Suppressor macrophage treated with lipopolysaccharide for 1 hour (primary cell): ENCODE data around the gene RAB5A.
"Not testable (repeated sequence)": the region's sequence is repeated elsewhere in the genome, so short reads cannot be mapped to it uniquely, and the experiment has no call there.

Experiments used
- DNase-seq, 3 donors: peaks; one replicate each; pipeline ENCODE4 v3.0.0-alpha.2; 2020 to 2022

The RAB5A gene, protein sequence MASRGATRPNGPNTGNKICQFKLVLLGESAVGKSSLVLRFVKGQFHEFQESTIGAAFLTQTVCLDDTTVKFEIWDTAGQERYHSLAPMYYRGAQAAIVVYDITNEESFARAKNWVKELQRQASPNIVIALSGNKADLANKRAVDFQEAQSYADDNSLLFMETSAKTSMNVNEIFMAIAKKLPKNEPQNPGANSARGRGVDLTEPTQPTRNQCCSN

DNA sequence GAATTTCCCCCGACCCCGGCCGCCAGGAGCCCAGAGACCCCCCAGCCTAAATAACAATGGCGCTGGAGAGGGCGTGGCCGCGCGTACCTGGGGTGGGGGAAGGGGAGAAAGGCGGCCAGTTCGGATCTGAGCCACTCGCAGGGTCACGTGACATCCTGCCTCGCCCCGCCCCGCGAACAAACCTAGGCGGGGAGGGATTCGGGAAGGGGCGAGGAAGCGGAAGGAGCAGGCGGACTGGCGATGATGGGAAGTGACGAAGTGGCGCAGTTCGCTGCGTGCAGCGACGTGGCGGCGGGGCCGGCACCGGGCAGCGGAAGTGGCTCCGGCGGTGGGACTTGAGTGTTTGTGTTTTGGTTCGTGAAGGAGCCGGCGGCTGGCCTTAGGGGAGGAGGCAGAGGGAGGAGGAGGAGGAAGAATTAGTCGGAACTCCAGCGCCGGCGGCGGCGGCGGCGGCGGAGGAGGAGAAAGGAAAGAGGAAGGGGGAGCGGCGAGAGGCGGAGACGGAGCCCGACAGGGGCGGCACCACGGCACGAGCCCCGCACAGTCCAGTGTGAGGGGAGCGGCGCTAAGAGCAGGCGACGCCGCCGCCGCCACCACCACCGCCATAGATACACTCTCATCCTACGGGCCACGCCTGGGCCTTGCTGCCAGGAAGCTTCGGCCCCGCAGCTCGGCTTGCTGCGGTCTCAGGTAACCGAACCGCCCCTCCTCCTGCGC lies at the start of gene RAB5A:
Gene RAB5A (plus strand): TSS at position 266 of the 717 bp plus-strand sequence. CDS start 3,802 bp downstream, outside the sequence.
- peak; percentile 98 to 99 (median 99) for DNase-seq

DNA sequence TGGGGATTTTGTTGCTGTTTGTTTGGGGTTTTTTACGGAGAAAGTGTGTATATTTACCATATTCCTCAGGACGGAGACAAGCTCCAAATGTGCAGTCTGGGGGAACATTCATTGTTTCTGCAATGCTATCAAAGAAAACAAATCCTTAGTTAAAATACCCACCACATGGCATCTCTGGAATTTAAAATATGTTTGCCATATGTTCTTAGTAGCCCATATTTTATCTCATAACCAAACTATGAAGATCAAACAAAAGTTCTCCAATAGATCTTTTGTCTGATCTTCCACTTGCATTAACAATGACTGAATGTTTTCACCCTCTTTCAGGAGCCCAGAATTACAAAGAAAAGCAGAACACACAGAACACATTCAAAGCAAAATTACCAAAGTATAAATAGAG lies 48.2 kb upstream of the RAB5A start:
- no peak for DNase-seq

DNA sequence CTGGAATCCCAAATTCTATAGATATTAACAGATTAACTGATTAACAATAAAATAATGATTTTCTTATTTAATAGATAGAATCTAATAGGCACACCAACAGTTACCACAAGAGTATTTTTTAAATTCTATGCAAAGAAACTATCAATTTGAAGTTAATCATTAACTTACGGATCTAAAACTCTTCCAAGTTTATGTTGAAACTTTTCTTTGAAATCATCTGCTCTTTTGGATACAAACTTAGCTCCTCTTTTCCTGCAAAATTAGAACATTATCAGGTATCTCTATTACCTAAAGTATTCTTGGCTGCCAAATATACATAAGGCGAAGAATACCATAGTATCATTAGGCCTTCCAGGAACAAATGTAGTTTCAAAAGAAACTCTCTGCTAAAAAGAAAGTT lies 47.6 kb upstream of the RAB5A start:
- DNase-seq, result no peak

DNA sequence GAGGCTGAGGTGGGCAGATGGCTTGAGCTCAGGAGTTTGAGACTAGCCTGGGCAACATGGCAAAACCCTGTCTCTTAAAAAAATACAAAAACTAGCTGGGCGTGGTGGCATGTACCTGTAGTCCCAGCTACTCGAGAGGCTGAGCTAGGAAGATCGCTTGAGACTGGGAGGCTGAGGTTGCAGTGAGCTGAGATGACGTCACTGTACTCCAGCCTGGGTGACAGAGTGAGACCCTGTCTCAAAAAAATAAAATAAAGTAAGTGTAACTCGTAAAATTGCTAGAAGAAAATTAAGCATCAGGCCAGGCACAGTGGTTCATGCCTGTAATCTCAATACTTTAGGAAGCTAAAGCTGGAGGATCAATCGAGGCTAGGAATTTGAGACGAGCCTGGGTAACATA lies 47.1 kb upstream of the RAB5A start:
- not testable (repeated sequence) for DNase-seq

DNA sequence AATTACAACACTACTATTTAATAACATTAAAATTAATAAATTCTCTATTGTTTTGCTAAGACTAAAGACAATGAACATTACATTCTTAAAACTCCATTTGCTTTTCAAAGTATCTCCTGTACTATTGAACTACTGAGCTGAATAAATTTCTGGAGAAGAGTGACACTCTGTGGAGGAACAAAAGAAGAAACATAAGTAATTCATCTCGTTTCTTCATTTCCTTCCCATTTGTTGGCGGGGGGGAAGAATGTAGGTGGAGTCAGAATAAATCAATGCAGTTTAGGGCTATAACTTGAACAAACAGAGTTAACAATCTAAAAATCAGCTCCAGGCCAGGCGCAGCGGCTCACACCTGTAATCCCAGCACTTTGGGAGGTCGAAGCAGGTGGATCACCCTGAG lies 45.6 kb upstream of the RAB5A start:
- peak; percentile 28 to 51 (median 38) for DNase-seq

DNA sequence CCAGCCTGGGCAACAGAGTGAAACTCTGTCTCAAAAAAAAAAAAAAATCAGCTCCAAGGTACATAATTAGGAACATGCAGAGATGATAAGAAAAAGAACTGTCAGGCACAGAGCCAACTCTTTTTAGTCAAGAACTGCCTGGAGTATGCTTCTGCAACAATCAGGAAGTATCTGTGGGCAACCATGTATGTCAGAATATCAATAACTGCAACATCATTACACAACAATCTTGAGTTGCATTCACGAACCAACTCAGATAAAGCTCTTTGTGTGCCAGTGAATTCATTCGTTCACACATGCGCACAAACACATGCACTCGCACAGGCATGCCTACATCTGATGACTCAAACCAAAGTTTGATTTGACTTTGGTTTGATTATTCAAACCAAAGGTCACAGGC lies 45.0 kb upstream of the RAB5A start:
- DNase-seq, result peak; percentile 13 to 42 (median 38)

DNA sequence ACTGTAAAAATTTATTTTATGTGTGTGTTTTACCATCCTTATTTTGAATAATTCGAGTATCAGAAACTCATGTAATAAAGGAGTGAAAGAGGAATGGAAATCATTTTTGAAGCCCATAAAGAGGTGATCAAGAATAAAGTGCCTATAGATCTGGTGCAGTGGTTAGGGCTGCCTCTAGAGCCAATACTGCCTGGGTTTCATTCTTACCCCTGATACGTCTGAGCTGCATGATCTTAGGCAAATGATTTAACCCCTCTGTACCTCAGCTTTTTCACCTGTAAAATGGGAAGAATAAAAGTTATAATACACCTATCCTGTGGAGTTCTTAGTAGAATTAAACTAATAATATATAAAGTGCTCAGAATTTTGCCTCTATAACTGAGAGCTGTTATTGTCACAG lies 43.2 kb upstream of the RAB5A start:
- DNase-seq, result no peak

DNA sequence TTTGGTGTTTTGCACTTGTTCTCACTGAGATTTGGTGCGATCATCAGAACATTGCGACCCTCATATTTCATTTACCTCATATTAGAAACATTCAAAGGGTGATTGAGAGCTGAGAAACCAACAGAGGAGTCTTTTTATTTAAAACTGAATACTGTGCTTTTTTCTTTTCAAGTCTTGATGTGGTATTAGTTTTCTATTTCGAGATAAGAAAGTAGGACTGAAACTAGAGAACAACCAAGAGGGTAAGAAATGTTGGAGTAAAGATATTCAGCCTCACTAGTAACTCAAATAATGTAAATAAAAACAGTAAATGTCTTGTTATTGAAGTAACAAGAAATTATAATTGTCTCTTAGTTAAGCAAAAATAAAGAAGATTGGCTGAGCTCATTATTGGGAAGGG lies 39.4 kb upstream of the RAB5A start:
- DNase-seq, result no peak

DNA sequence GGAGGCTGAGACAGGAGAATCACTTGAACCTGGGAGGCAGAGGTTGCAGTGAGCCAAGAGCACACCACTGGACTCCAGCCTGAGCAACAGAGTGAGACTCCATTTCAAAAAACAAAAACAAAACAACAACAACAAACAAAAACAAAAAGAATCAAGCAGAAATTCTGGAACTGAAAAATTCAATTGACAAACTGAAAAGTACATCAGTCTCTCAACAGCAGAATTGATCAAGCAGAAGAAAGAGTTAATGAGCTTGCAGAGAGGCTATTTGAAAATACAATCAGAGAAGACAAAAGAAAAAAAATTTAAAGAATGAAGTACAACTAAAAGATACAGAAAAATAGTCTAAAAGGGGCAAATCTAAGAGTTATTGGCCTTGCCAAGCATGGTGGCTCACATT lies 35.4 kb upstream of the RAB5A start:
- no peak for DNase-seq

DNA sequence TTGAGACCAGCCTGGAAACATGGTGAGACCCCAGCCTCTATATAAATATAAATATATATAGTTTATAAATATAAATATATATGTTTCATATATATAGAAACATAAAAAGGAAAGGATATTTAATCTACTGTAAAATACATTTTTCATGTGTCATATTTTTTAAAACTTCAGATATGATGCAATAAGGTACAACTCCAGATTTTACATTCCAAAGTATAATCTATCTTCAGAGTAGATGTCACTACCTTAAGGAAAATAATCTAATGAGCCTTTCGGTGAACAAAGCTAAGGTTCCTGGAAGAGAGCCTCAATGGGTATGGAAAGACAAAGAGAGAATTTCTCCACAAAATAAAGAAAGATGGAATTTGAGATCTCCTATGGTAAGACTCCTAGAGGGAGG lies 29.7 kb upstream of the RAB5A start:
- DNase-seq, result no peak

DNA sequence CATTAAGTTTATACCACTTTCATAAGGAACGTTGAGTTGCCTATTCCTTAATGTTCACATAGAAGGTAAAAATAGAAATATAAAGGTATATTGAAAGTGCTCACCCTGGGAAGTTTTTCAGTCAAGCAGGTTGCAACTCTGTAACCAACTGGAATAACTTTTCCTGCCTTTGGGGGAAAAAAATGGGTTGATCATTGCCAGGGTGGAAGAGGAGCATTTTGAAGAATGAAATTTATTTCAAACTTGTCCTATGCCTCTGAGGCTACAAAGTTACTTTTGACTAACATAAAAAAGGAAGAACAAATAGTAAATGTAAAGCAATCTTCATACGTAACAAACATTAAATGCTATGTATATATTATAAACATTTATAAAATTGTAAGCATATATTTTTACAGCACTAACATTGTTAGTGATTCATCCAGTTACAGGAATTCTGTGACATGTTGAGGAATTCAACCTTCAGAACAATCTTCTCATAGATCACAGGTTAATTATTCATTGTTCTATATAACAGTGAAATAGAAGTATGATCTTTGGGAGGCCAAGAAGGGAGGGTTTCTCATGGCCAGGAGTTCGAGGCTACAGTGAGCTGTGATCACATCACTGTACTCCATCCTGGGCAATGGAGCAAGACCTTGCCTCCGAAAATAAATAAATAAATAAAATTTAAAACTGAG lies 26.4 kb upstream of the RAB5A start:
- DNase-seq, result no peak

DNA sequence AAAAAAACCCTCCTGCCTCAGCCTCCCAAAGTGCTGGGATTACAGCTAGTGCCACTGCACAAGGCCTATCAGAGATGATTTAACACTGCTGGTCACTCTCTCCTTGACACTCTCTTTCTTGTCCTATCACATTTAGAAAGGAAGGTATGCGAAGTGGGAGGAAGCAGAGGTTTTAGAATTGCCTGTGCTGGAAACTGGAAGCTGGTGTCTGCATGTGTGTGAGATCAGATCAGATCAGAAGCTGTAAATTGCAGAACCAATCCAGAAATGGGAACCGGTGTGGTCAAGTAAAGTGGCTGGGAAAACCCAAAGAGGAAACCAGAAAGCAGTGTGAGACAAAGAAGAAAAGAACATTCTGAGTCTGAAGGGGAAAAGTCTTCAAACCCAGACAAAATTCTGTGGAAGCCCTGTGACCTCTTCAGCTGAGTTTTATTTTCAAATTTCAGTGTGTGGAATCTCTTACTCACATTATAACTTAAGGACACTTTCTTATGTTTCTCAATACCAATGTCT lies 15.7 kb upstream of the RAB5A start:
- DNase-seq, result peak; percentile 86 to 96 (median 95)

DNA sequence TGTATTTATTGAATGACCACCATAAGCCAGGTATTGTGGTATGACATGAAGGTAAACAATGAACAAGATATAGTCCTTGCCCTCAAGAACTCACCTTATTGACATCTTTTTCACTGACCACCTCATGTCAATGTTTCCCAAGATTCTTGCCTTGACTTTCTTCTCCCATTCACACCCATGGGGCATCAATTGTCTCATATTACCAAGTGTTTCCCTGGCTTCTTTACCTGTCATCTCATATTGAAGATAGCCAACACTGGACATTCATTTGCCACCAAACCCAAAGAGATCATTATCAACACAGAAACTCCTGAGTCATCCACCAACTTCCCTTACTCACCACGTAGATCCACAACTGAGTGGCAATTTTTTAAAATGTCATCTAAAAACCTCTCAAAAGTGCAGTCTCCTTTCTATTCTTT lies 15.1 kb upstream of the RAB5A start:
- peak; percentile 63 to 81 (median 75) for DNase-seq

DNA sequence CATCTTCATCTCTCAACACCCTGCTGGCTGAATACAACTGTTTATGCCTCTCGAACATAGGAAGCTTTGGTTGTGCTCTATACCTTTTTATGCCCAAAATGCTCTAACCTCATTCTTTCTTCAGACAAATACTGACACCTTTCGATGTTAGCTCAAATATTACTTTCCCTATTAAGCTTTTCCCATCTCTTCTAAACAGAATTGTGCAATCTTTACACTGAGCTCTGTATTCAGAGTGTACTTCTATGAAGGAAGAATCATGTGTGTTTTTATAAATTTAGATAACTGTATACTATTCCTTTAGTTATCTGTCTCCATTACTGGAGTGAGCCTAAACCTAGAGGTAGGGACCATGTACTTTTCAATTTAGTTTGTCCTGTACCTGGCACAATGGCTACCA lies 14.5 kb upstream of the RAB5A start:
- peak in 1 of 3 donors; percentile 5 for DNase-seq

DNA sequence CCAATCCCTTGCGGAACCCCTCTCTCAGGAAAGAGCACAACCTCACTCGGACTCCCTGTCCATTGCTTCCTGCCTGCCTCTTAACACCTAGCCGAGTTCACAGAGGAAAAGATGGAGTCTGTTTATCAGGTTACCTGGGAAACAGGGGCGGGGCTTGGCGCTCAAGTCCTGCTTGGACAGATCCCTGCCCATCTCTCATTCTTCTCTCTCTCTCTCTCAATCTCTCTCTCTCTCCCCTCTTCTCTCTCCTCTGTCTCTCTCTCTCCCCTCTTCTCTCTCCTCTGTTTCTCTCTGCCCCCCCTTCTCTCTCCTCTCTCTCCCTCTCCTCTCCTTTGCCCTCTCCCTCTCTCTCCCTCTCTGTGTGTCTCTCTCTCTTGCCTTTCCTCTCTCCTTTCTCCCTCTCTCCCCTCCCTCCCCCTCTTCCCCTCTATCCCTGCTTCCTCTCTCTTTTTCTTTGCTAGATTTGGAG lies 12.8 kb upstream of the RAB5A start, which contains the start of gene EFHB:
Gene EFHB (minus strand): TSS at position 120 of the 469 bp plus-strand sequence. CDS start 199 bp downstream, outside the sequence.
- DNase-seq, result peak in 2 of 3 donors; percentile 10 to 23

DNA sequence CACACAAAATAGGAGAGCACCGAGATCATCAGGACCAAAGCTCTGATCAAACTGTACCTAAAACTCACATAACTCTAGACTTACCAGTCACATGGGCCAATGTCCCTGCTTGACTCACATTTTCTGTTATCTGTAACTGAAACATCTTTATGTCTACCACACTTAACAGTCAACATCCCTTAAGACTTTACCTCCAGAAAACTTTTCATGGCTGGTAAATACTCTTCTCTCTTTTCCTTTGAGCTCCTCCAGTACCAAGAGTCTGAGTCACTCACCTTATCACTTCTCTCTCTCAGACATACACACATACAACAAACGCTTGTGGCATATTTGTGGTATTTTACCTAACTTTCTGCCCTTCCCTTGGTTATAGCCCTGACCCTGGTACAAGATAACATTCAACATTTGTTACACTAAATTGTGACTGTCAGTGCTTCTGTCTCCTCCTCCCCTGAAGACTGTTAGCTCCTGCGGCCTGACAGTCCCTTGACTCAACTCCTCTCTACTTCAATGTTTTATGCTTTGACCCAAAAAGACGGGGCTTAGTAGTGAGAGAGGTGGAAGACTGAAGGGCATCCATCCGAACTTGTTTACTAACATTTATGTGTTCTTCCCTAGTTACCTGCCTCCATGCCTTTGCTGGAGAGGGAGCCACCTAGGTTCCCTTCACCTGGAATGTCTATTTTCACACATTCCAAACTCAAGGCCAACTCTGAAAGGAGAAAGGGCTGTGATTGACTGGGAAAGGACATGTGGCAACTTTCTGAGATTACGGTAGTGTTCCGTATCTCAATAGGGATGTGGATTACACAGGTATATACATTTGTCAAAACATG lies 9.2 kb upstream of the RAB5A start:
- no peak for DNase-seq

DNA sequence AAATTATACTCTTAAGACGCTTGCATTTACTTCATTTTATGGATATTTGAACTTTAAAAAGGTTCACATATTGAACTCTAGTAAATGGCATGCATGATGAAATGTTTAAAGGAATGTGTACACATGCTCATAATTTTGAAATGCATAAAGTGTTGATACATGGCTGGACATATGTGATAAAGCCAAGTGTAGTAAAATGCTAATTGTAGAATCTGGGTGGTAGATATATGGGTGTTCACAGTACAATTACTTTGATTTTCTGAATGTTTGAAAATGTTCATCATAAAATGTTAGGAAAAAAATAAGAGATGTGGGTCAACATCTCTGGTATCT lies 8.6 kb upstream of the RAB5A start:
- no peak for DNase-seq

DNA sequence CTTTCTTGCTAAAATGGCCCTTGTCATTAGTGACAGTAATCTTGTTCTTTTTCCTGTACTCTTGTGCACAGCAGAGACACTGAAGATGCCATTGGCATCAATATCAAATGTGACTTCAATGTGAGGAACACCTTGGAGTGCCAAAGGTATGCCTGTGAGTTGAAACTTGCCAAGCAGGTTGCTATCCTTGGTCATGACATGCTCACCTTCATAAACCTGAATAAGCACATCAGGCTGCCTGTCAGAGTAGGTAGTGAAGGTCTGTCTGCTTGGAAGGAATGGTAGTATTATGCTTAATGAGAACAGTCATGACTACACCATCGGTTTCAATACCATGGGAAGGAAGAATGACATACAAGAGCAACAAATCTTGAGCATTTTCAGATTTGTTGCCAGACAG lies 6.3 kb upstream of the RAB5A start:
- no peak for DNase-seq

DNA sequence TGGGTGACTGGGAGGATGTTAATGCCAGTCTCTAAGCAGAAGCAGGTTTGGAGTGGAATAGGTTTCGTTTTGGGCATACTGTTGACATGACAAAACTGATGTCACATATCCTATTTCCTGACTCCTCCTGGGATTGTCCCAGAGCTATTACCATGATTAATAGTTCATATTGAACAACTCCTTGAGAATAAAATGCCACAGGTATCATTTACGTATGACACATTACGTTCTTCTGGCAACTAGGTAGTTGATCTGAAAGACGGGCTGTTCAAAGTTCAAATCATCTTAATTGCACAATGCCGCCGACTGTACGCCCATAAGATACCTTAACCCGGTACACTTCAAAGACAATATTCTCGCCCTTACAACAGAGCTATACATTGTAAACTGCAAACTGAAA lies 1.4 kb upstream of the RAB5A start:
- peak in 2 of 3 donors; percentile 13 to 37 for DNase-seq

DNA sequence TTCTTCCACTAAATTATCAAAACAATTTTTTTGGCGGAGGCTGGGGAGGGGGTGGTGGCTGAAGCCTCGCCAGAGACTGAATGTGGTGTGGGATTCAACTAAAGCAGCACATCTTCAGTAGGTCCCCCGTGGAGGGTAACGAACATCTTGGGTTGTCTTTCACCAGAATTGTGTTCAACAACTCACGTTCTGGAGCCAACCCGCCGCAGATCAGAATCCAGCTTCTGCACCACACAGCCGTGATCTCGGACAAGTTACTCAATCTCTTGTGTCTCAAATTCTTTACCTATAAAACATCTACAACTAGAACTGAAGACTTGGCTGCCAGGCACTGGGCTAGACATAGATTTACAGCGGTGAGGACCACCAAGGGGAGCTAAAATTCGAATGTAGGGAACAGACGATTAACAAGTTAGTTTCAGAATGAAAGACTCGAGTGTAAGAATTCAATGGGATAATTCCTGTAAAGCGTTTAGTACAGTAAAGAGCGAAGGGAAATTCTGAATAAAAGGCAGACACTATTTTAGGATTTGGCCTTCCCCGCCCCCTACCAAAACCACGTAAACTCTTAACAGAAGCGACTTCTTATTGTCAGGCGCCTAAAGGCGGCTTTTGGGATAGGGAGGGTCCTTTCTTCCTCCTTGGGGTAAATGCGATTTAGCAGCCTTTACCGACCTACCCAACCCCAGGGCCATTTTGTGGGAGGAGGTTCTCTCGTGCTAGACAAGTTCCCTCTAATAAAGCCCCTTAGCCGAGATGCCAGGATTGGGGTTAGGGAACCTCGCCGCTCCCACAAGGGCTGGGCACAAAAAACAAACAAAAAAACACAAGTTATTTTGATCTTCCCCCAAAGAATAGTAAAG lies 697 bp upstream of the RAB5A start:
- DNase-seq, result peak in 1 of 3 donors; percentile 50

DNA sequence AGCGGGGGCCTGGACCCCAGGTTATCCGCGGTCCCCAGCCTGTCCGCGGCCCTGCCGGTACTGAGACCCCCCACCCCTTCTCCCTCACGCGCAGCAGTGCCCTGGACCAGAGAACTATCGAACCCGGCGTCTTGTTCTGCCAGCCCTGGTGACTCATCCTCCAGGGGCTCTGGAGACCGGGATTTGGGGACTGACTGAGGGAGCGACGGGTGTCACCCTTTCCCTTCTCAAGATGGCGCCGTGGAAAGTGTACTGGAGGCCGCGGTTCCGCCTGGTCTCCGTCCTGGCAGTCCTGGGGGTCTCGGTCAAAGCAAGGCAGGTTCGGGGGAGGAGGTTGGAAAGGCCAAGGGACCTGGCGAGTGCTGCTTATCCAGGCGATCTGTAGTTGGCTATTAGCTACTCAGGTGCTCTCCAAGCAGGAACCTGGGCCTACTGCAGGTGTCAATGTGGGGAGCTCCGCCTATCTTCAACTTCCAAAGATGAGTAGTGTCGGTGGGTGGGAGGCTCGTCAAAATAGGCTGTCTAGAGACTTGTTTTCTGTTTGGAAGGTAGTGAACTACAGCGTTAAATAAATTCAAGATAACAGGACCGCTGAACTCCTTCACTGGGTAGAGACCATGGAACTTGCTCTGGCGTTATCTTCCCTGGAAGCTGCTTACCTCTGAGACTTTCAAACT lies 790 bp downstream of the RAB5A start:
- DNase-seq, result peak; percentile 69 to 78 (median 76)
